Suppressor macrophage treated with lipopolysaccharide for 4 hours (primary cell): ENCODE measurements around the gene XK.

ENCODE experiments used
- DNase-seq: peaks from one replicate; pipeline ENCODE4 v3.0.0-alpha.2; 2020

XK gene

DNA sequence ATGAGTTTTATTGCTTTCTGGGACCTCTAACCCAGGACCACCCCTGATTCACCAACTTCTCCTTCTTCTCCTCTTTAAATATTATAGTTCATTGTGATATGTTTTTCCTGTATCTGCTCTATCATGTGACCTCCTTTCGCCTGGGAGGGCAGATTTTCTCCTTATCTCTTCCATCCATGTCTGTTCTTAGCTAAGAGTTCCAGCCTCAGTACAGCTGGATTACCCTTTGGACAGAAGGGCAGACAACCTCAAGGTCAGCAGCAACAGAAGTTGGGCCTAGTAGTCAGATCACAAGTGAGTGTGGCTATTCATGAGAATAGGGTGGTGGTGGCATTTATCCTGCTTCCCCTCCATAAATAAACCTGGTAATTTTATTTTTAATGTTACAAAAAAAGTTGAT, 5.7 kb upstream of the XK start:
- DNase-seq: no peak

DNA sequence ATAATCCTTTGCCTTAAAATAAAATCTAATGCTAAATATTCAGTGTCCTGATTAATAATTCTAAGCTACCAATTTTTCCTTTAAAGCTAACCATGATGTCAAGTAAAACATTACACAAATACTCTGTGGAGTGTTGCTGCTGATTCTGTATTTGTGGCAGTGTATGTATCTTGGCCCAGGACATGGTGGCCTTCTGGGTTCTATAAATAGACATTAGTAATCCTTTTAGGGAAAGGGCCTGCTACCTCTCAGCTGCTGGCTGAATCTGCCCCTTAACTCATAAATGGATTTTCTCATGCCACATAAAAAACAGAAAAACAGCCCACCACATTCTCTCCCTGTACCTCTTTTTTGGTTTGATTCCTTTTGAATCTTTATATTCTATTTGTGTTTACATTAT, 1.2 kb upstream of the XK start:
- no peak for DNase-seq

DNA sequence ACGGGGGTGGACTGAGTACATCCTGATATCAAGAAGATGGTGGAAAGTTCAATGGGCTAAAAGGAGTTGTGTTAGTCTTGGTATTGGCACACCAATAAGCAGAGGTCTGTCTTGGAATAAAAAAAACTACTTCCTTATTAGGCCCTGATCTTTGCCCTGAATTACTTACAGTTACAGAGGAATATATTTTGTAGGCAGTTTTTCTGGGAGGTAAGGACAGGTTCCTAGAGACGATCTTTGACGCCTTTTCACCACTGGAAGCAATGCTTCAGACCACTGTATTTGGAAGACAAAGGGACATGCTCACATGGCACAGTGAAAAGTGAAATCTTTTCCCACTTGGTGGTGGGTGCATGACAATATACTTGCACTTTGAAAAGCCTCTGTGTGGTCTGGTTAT, 618 bp upstream of the XK start:
- no peak for DNase-seq

DNA sequence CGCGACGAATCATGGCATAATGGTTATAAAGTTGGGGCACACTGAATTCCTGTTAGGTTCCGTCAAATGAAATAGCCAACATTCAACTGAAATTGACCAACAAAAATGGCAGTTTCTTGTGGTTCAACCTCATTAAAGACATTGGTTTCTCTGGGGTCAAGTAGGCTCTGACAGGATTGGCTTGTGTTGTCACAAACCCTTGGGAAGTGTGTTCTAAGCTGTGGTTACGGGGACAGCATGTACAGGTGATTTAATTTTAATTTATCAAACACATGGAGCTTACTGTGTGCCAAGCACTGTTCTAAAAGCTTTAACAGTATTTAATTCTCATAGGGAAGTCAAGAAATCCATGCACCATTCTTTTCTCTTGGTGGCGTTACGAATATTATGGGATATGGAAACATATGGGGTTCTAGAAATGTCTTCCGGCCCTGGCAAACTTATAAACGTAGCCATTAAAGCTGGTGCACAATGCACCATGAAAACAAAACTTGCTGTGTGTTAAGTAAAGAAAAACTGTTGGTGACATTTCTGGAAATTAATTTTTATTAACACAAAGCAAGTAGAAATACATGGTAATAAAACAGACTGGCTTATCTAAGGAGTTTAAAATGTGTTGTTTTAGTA, 891 bp downstream of the XK start:
- no peak for DNase-seq

DNA sequence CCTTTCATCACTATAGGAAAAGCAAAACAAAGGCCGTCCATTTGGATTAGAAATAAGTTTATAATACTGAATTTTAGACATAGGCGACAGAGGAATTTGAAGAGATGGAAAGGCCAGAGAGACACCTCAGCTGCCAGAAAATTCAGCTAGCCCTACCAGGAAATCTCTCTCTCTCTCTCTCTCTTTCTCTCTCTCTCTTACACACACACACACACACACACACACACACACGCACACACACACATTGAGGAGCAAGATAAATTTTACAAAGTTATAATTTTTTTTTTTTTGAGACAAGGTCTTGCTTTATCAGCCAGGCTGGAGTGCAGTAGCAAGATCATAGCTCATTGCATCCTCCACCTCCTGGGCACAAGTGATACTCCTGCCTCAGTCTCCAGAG, 1.4 kb downstream of the XK start:
- DNase-seq: no peak

DNA sequence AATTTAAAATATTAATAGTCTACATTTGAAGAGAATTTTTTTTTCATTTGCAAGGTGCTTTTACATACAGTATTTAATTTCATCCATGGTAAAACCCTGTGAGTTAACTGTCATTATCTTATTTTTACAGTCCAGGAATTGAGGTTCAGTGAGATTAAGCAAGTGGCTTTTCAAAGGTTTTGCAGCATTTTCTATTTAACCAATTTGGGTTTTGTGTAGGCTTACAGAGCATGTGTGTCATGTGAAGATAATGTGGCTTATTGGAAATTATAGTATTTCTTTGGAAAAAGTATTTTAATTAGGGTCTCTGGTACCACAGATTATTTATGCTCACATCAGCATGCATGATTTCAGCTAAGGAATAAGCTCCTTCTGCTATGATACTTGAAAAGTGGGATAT, 4.5 kb downstream of the XK start:
- no peak for DNase-seq

DNA sequence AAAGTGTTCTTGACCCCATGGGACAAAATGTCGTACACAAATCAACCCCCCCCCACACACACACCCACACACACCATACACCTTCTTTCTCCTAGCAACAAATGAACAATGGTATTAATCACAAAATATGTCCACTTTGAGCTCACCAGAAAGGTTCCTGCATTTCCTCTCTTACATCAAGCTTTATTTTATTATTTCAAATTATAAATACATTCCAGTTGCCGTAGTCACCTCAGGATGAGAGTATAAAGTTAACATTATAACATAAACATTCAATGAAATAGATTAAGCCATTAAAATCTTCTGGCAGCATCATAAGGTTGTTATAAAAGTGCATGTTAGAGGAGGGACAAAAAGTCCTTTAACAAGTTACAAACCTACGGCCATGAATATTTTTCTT, 7.3 kb downstream of the XK start:
- DNase-seq: no peak

DNA sequence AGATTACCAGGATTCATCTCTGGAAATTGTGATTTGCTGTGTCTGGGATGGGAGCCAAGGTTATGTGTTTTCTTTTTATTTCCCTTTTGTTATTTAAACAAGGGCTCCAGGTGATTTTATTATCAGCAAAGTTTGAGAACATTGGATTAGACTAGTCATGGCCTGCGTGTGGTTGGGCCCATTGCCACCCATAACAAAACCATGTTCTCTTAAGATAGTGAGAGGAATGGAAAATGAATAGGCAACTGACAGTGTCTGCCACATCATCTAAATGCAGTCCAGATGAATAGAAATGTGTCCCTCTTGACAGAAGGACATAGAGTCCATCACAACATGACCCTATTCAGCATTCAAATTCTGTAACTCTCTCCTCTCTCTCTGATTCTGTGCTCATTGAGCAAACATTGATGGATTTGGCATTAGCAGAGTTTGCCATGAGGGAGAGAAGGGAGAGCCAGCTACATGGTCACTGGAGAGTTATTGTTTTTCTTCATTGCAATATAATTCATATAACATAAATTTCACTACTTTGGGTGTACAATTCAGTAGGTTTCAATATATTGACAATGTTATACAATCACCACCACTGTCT, 11.7 kb downstream of the XK start:
- DNase-seq: no peak

DNA sequence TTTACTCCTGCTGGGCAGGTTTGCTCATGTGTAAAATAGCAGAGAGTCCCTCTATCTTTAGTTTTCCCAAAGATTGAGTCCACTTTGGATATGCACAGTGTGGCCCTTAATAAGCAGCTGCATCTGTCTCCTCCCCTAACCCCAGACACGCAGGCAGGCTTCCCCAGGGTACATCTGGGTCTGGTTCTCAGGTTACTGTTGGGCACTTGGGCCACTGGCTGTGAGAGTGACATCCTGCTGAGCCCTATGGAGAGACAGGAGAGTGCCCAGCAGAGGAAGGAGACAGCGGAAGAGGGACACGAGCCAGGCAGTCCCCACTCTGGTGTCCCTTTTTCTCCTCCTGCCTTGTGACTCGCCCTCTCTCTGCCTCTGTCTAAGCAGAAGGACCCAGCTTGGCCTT, 16.0 kb downstream of the XK start:
- no peak for DNase-seq

DNA sequence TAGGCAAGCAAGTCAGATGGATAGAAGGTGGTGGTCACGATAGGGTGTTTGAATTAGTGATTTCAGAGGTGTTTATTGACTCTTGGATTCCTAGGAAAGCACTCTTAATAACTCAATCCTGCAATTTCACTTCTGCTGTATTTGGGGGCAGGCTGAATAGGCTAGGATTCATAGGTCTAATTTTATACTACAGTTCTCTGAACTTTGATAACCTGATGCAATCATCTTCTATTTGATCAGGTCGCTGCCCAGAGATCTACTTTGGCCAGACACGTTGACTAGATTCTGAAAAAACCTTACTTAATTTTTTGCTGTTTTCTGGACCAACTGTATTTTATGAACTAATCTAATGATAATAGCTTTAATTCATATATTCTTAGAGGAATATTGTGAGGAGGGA, 26.4 kb downstream of the XK start:
- DNase-seq: no peak

DNA sequence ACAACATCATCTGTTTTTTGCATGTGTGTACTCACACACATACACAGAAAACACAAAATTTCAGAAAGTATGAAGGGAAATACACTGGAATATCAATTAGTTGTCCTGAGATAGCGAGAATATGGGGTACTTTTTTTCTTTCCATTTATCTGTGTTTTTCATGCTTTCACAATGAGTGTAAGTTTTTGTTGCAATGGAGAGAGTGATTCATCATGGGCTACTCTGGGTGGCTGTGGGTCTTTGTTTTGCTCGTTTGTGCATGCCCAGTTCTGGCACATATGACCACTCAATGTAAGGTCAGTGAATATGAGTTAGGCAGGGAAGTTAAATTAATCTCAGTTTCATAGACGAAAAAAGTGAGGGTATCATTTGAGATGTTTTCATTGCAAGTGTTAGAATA, 26.9 kb downstream of the XK start:
- DNase-seq: no peak

DNA sequence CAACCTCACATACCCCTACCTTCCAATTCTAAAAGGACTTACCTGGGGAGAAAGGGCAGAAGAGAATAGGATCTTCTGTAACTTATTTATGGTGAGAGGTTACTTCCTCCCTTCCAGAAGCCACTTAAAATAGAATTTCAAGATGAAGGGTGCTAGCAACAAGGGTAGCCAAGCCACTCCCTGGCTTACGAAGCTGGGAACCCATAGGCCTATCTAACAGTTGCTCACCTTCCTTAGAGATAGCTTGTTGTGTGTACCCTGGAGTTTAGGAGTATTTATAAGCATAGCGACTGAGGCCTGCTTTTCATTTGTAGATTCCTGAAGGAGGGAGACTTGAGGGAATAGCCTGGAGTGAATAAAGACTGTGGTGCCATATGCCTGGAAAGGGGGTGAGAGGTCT, 28.9 kb downstream of the XK start:
- no peak for DNase-seq

DNA sequence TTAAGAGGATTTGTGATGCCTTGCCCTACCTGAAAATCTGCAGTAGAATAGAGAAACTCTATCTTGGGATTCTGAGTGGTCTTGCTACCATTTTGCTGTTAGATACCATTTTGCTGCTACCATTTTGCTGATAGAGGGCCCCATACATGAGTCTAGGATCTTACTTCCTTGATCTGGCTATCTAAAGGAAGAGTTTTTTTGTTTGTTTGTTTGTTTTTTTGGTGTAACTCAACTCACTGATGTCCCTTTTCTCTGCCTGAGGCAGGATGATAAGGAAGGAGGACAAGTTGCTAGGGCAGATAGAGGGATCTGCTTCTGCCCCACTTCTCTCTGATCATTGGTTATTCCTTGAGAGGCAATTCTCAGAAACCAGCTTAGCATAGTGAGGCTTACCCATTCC, 31.0 kb downstream of the XK start:
- no peak for DNase-seq

DNA sequence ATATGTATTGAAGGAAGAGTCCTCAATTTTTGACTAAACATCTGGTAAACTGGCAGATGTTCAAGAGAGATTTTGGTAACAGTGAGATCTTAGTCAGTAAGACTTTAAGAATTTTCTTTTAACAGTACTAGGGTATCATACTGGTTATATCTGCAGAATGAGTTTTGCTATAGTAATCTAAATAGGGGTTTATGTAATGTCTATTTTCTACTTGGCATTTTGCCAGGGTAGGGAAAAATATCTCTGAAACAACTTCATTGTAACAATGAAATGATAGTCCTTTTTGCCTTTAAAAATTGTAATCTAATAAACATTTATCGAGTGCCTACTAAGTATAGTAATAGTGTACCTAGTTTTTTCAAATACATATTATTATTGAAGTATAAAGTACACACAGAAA, 32.1 kb downstream of the XK start:
- DNase-seq: no peak

DNA sequence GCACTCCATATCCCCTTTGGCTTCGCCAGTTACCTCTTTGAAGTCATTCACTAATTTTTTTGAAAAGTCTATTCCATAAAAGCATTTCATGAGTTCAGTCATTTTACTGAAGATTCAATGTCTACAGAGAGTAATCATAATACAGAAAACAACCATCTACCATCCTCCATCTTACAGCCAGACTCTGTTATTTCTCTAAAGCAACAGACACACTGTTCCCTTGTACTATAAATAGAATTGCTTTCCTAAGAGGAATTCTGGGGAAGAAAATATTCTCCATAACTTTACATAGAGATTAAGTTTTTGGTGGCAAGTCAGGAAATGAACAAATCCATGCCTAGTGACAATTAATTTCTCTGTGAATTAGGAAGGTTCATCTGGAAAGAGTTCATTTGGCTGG, 37.0 kb downstream of the XK start:
- DNase-seq: no peak

DNA sequence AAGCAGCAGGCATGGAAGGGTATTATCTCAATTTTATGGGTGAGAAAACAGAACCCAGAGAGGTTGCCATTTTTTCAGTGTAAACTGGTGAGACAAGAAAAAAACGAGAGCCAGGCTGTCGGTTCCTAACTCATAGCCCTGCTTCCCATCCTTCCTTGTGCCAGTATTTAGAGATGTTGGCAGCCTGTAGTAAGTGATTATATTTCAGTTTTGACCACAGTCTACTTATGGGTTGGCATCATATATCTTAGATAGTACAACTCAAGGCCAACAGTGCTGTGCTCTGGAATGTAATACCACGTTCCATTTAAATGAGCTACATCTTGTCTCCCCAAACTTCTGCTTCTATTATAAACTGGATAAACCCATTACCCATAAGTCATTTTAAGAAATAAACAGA, 40.8 kb downstream of the XK start:
- DNase-seq: no peak

DNA sequence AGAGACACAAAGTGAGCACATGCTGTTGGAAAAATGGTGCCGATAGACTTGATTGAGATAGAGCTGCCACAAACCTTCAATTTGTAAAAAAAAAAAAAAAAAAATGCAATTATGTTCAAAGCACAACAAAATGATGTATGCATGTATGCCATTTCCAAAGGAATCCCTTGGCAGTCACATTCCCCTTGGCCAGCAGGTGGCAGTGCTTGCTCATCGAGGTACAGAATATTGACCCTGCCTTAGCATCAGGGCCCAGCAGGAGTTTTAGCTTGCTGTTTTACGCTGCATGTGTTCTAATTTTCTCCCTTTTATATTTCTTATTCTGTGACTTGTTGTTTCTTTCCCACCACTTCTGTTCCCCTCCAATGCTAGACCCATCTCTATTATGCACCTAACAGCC, 59.8 kb downstream of the XK start:
- peak; percentile 74 for DNase-seq

DNA sequence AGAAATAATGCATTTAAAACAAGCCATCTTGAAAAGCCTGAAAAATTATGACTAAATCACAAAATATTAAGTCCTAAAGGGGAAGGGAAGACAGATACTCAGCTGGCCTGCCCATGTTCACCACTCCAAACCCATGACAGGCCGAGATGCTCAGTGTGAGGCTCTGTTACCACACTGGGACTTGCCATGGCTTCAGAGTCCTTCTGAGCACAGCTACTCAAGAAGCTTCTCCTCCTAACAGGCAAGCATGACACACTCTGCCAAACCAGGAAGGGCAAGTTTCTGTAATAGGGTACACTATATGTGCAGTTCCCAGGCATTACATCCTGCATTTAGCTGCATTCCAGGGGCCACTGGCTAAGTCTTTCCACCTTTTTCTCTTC, 60.2 kb downstream of the XK start:
- peak; percentile 49 for DNase-seq

DNA sequence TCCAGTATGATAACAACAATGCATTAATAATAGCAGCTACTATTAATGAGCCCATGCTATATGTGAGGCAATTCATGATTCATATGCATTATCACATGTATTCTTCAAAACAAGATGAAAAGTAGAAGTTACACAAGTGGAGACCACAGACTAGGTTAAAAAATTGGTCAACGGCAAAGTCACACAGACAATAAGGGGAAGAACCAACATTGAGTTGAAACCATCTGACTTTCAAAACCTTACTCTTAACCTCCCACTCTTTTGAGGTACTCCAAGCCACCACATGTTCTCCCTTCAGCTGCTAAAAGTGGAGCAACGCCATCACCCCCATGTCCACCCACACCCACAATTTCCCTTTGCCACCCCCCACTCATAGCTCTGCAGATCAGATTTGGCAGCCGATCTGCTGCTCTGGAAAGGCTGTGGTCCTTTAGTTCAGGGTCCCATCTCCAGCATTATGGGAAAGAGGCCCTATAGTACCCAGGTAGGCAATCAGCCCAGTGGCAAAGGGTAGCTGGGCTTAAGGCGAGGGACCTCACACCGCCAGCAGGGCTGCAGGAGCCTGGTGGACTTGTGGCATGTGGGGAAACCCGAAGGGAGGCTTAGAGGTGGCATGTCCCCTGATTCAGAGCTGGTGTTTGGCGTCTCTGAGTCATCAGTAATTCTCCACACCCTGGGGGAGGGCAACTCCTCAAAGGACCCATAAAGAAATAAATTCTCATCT, 60.8 kb downstream of the XK start:
- peak; percentile 74 for DNase-seq

DNA sequence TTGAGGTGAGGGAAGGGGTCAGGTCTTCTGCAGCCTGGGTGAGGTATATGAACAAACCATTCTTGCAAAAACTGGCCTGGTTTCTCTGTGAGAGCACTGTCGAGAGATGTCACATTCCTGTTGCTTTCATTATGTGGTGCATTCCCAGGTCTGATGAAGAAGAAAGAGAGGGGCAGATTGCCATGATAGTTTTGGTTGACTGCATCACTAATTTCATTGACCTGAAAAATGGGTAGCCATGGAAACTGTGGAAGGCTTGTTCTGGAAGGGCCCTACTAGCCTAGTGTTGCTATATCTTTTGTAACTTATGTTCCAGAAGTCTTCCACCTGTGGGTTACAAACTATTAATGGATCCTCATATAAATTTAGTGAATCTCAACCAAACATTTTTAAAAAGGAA, 61.4 kb downstream of the XK start:
- no peak for DNase-seq

DNA sequence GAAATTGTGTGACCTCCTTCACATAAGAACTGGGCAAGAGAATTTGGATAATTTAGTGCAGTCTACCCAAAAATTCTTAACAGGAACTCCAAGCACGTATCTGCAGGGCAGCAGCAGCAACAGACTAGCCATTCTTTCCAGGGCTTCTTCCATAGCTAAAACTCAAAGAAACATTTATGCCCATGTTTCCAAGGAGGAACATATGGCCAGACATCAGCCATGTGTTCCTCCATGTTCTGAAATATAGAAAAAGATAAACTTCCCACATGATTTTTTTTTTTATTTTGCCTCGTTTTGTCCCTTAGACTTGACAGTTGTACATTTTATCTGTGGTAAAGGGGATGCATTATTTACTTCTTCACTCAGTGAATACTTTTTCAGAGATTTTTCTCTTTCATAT, 66.7 kb downstream of the XK start:
- no peak for DNase-seq

DNA sequence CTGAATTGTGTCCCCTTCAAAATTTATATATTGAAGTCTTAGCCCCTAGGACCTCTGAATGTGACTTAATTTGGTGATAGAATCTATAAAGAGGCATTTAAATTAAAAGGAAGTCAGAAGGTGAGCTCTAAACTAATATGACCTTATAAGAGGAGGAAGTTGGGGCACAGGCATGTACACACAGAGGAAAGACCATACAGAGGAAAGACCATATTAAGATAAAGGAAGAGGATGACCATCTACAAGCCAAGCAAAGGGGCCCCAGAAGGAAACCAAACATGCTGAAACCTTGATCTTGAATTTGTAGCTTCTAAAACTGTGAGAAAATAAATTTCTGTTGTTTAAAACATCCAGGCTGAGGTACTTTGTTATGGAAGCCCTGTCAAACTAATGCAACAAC, 67.3 kb downstream of the XK start:
- DNase-seq: no peak

DNA sequence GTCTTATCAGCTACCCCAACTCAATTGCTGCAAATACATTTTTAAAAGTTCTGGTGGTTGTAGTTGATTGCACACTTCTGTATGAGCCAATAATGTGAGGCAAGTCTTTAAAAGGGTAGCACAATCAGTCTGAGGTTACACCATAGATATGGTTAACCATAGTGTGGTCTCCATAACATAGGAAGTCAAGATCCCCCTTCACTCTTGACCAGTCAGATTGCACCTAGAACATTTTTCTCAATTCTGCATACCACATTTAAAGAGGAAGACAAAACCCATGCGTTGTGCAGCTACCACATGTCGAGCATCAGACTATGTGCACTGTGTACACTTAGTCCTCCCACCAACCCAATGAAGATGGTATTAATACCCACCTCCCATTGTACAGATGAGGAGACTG, 67.8 kb downstream of the XK start:
- no peak for DNase-seq

DNA sequence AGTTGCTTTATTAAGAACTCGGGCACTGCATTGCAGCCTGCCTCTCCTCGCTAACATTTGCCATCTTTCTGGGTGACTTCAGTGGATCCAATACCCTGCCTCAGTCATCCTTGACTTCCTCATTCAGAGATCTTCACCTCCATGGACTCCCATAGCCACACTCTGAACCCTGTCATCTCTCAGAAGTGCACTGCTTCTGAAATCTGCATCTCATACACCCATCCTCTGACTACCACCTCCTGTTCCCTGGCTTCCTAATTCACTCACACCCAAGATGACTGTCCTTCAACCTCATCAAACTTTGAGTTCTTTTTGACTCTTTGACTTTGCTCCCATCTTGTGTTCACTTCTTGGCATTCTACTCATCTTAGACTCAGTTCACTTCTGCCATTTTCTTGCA, 68.9 kb downstream of the XK start:
- DNase-seq: no peak

DNA sequence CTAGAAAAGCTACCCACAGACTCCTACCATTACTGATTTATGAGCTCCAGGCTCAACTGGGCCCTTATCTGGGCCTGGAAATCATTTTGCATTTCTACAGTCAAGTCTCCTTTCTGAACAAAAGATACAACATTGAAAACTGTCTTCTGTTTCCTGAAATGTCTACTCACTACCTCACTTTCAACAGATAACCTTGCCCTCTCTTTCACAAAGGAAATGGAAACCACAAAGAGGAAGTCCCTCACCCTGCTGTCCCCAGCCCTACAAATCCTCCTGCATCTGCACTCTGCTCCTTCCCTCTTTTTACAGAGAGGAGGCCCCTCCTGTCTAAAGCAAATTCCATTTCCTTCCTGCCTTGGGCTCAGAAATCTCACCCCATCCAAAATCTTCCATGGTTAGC, 69.4 kb downstream of the XK start:
- peak; percentile 65 for DNase-seq
